HepG2 (cell line): ENCODE data around the gene SLC22A5. TPM values are rescaled to one million over a fixed set of nuclear protein-coding genes. Genes with fewer than 3 reads are reported as not detected.

ENCODE experiments used
- ATAC-seq: fragments of 200-7000 bp; cut with Tn5 transposase; 3 replicates; pipeline ENCODE4 v1.9.1; 2020; ENCODE audit warnings: mild to moderate bottlenecking, moderate library complexity
- BruUV-seq: library from RNA; stranded (reverse); fragments of 400-500 nt; replicated peaks from 2 replicates; lab custom pipeline; 2021; lab: Mats Ljungman, UMichigan
- CTCF ChIA-PET: fragments of 300-600 bp; formaldehyde crosslinking; extraction: SDS; loops from one replicate; lab custom pipeline; 2021; ENCODE audit warnings: low total read pairs, inconsistent platforms, low intra/inter-chr PET ratio; lab: Yijun Ruan, JAX
- POLR2A ChIA-PET: fragments of 350-600 bp; sonication (Branson Sonifier 250); formaldehyde crosslinking; loops from one replicate; lab custom pipeline; 2020; ENCODE audit warnings: antibody characterized with exemption, inconsistent platforms; lab: Yijun Ruan, JAX
- DNase-seq: peaks from one replicate; pipeline ENCODE4 v3.0.0-alpha.2; 2015; ENCODE audit warnings: low spot score
- FAIRE-seq: peaks from 3 replicates; lab custom pipeline; 2011; peaks lifted over from hg19 to GRCh38; lab: Jason Lieb, UNC
- H2AFZ ChIP-seq: one replicate; pipeline ENCODE4 v1.6.1; 2011; ENCODE audit warnings: low read length, inconsistent platforms
- H3K27ac ChIP-seq: fragments of 300-600 bp; 3 replicates; pipeline ENCODE4 v1.8.0; 2011; ENCODE audit warnings: mixed run types, mild to moderate bottlenecking, mixed read lengths, low read length, inconsistent platforms; ENCODE audit not compliant: insufficient read depth; ENCODE audit errors: extremely low read length
- H3K27me3 ChIP-seq, 2 experiments: fragments of 200-600 bp in 1 of 2; 2 replicates in 1 of 2; 3 replicates in 1 of 2; pipeline versions ENCODE4 v1.6.0 to v1.8.0; 2011; ENCODE audit warnings: low read length in 2 of 2, mild to moderate bottlenecking in 2 of 2, moderate library complexity in 2 of 2, inconsistent platforms in 1 of 2; ENCODE audit not compliant: insufficient read depth in 2 of 2, control insufficient read depth in 1 of 2
- H3K36me3 ChIP-seq, 2 experiments: fragments of 200-600 bp in 1 of 2; replicated peaks in 1 of 2; 2 replicates in 1 of 2; 3 replicates in 1 of 2; pipeline versions ENCODE4 v1.5.1 to v1.8.0; 2011; ENCODE audit warnings: low read length in 2 of 2, inconsistent platforms in 1 of 2; ENCODE audit not compliant: insufficient read depth in 2 of 2, control insufficient read depth in 1 of 2
- H3K4me1 ChIP-seq: 2 replicates; pipeline ENCODE4 v1.5.1; 2012; ENCODE audit warnings: low read length, inconsistent platforms; ENCODE audit not compliant: insufficient read depth
- H3K4me2 ChIP-seq: 2 replicates; pipeline ENCODE4 v1.6.0; 2011; ENCODE audit warnings: low read depth, low read length, inconsistent platforms
- H3K4me3 ChIP-seq, 3 experiments: fragments of 200-600 bp in 1 of 3; sonication (generic), shearing (Covaris generic) in 1 of 3; replicated peaks in 1 of 3; 2 replicates each; pipeline ENCODE4 v1.5.1; 2011 to 2016; ENCODE audit warnings: low read length in 3 of 3, inconsistent platforms in 2 of 3, low read depth in 2 of 3, mild to moderate bottlenecking in 2 of 3, control low read depth in 1 of 3, mixed read lengths in 1 of 3; ENCODE audit not compliant: insufficient read depth in 1 of 3
- H3K79me2 ChIP-seq: one replicate; pipeline ENCODE4 v1.6.1; 2011; ENCODE audit warnings: low read length, inconsistent platforms; ENCODE audit not compliant: insufficient read depth
- H3K9ac ChIP-seq: 2 replicates; pipeline ENCODE4 v1.6.0; 2011; ENCODE audit warnings: mild to moderate bottlenecking, low read depth, low read length, inconsistent platforms; ENCODE audit not compliant: insufficient read depth
- H3K9me3 ChIP-seq: 2 replicates; pipeline ENCODE4 v1.5.1; 2012; ENCODE audit warnings: mild to moderate bottlenecking, low read length
- H4K20me1 ChIP-seq: 2 replicates; pipeline ENCODE4 v1.6.0; 2011; ENCODE audit warnings: inconsistent platforms, mild to moderate bottlenecking, low read length, moderate library complexity; ENCODE audit not compliant: insufficient read depth
- BRD4 ChIP-seq: sonication (generic); formaldehyde crosslinking; IDR thresholded peaks from 2 replicates; pipeline ENCODE4 v1.4.0; 2020; ENCODE audit warnings: missing genetic modification reagents
- EED ChIP-seq: sonication (generic); formaldehyde crosslinking; IDR thresholded peaks from 2 replicates; pipeline ENCODE4 v1.5.0; 2020; ENCODE audit warnings: mild to moderate bottlenecking, missing genetic modification reagents
- FIP1L1 ChIP-seq: fragments of 200-400 bp; formaldehyde crosslinking; IDR thresholded peaks from 2 replicates; pipeline ENCODE4 v1.6.1; 2018; ENCODE audit warnings: low read depth, mild to moderate bottlenecking, low read length, moderate library complexity, borderline replicate concordance; ENCODE audit not compliant: insufficient read depth
- HCFC1 ChIP-seq: fragments of 150-350 bp; IDR thresholded peaks from 2 replicates; pipeline ENCODE4 v1.6.1; 2014; ENCODE audit warnings: low read depth, low read length
- HMG20A ChIP-seq: IDR thresholded peaks from 2 replicates; pipeline ENCODE4 v1.6.1; 2016; ENCODE audit warnings: borderline replicate concordance
- POLR2AphosphoS2 ChIP-seq: IDR thresholded peaks from 2 replicates; pipeline ENCODE4 v1.6.1; 2011; ENCODE audit warnings: low read depth, low read length, improper control_type of control experiment
- PTBP1 ChIP-seq: fragments of 200-400 bp; formaldehyde crosslinking; IDR thresholded peaks from 2 replicates; pipeline ENCODE4 v1.6.1; 2018; ENCODE audit warnings: low read length, low read depth; ENCODE audit not compliant: poor library complexity, severe bottlenecking
- TOPORS ChIP-seq: sonication (generic); formaldehyde crosslinking; IDR thresholded peaks from 2 replicates; pipeline ENCODE4 v1.8.0; 2023; ENCODE audit warnings: mild to moderate bottlenecking, missing genetic modification reagents
- TSC22D2 ChIP-seq: sonication (generic); formaldehyde crosslinking; IDR thresholded peaks from 2 replicates; pipeline ENCODE4 v1.5.1; 2020; ENCODE audit warnings: missing genetic modification reagents, mild to moderate bottlenecking, borderline replicate concordance
- ZNF614 ChIP-seq: IDR thresholded peaks from 2 replicates; pipeline ENCODE4 v1.6.1; 2018; ENCODE audit warnings: missing biosample characterization, missing genetic modification reagents, inconsistent platforms, borderline replicate concordance
- ZNF652 ChIP-seq: IDR thresholded peaks from 2 replicates; pipeline ENCODE4 v1.6.1; 2016; ENCODE audit warnings: low read depth, borderline replicate concordance
- ZNF704 ChIP-seq: sonication (generic); formaldehyde crosslinking; IDR thresholded peaks from 2 replicates; pipeline ENCODE4 v1.8.1; 2023; ENCODE audit warnings: mild to moderate bottlenecking, inconsistent platforms, moderate library complexity, missing genetic modification reagents, borderline replicate concordance
- WGBS: methylation state at CpG from one replicate; pipeline ENCODE4 v1.1.6; 2017; ENCODE audit warnings: low lambda C conversion rate; 5-methylcytosine and 5-hydroxymethylcytosine counted together
- in situ Hi-C: cut with HindIII; loops from 2 replicates; pipeline ENCODE4 v1.10.0; 2017; ENCODE audit warnings: low pct_unique_long_range_greater_than_20kb; ENCODE audit not compliant: extremely low pct_ligation_motif_present
- intact Hi-C: fragments of 100-400 bp; cut with micrococcal nuclease; formaldehyde crosslinking; loops from one replicate; pipeline ENCODE4 v1.10.0; 2022; ENCODE audit not compliant: unreplicated experiment
- polyA plus RNA-seq, 8 experiments: library from polyadenylated mRNA; depleted of rRNA in 3 of 8; stranded (reverse) in 7 of 8; unstranded in 1 of 8; fragments of >200 nt; fragmentation: Illumina TruSeq in 4 of 8; extraction: Trizol in 4 of 8; gene quantifications; 2 replicates each; pipeline versions ENCODE4 v1.2.1 to v1.2.3, GENCODE V29; 2011 to 2016; ENCODE audit warnings: low read depth in 4 of 8, missing spikeins in 1 of 8, mixed read lengths in 1 of 8; ENCODE audit not compliant: insufficient read depth in 1 of 8
- total RNA-seq, 5 experiments: library from RNA; depleted of rRNA; stranded (reverse); fragments of >200 nt; fragmentation: Illumina TruSeq; extraction: Trizol; gene quantifications; 2 replicates each; pipeline ENCODE4 v1.2.3, GENCODE V29; 2016; ENCODE audit warnings: low read depth in 1 of 5

The SLC22A5 gene
- total and polyA plus RNA-seq, 2 of the 13 experiments (the other 11 are each of a cell fraction or from before 2014, with no cell fraction given) = 7.1 to 15.1 TPM

- no peak for TF ChIP-seq ZNF652 (CRISPR knock-in tag)
- TF ChIP-seq EED (CRISPR knock-in tag) = no peak
- no peak for TF ChIP-seq FIP1L1
These were observed 51.3 kb downstream of the SLC22A5 start (continued) for GRCh38 chr5:132420706-132421272.

GRCh38 chr5:132421462-132421861, 52.0 kb downstream of the SLC22A5 start:
- Histone ChIP-seq H4K20me1 (no peaks in the 10 kb centered on the region), H3K9me3 (no peaks in the 10 kb centered on the region), H3K36me3 (no peaks in the 10 kb centered on the region; a peak in 1 of 5 replicates), H3K9ac (no peak overlapping the region), H3K4me3 (no peak overlapping the region), H3K4me1 (peaks cover 59% of the 10 kb centered on the region), H3K27me3 (no peaks in the 10 kb centered on the region), H2AFZ (no peak overlapping the region), H3K27ac (no peak overlapping the region), H3K4me2 (no peak overlapping the region), H3K79me2 (no peaks in the 10 kb centered on the region)
- ChIA-PET POLR2A (interaction anchor here (1.9 to 6.7 kb wide), 2 partner anchors 76 to 127 kb away, joined by 7 to 86 read pairs; partner anchors contain the start of gene SLC22A4), CTCF (interaction anchor here (2.7 kb wide), 1 partner anchor 79 kb away, joined by 44 read pairs; no protein-coding TSS in a partner anchor)
- intact Hi-C loops (no loop called here), in situ Hi-C loops (loop anchor here (10.0 kb wide), 1 partner anchor 73 kb away; the partner anchor contains the start of gene IRF1)
- ATAC-seq (no peak), FAIRE-seq (no peak), DNase-seq (no peak)
- TF ChIP-seq PTBP1 = no peak
- TF ChIP-seq POLR2AphosphoS2 = no peak
- TF ChIP-seq TSC22D2 (CRISPR knock-in tag) = no peak
- no peak for TF ChIP-seq TOPORS
- no peak for TF ChIP-seq BRD4
- no peak for TF ChIP-seq ZNF704
- no peak for TF ChIP-seq HMG20A (CRISPR knock-in tag)
- no peak for TF ChIP-seq HCFC1
- TF ChIP-seq ZNF614 = no peak
- no TSS peak for BruUV-seq
- 100% methylated on average over 3 of the region's 3 CpGs for WGBS
